Posterior cingulate gyrus (tissue), 11 donors: ENCODE measurements around the gene SLC25A31.

Source experiments
- DNase-seq, 10 donors: peaks; one replicate each; pipeline versions ENCODE4 v3.0.0 to v3.0.0-alpha.2; 2020 to 2021; ENCODE audit warnings: mixed read lengths in 3 of 10
- intact Hi-C: fragments of 100-400 bp; cut with DNase I; formaldehyde crosslinking; loops from one replicate; pipeline ENCODE4 v1.15.1; 2023

Gene SLC25A31

GRCh38 chr4:127776620-127777019 is 46.4 kb downstream of the SLC25A31 start:
- intact Hi-C loops, result no loop called here
- DNase-seq, result no peak

- intact Hi-C loops, result no loop called here
- no peak for DNase-seq
Measured at GRCh38 chr4:127777487-127777886, 47.3 kb downstream of the SLC25A31 start.

DNA sequence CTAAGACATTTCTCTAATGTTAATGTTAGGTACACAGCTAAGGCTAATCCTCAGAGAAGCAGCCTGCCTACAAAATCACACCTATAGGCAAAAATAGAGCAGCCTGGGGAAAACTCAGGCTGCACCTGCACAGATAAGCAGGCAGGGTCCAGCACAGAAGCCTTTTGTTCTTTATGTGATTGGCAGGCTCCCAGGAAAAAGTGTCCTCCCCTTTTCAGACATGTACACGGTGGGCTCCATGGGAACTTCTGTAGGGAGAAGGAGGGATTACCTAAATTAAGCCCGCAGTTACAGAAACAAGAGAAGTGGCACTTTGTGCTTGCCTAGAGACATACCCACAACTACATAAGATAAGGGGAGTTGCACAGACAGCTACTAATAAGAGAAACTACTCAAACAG is 47.9 kb downstream of the SLC25A31 start:
- intact Hi-C loops, result no loop called here

GRCh38 chr4:127780598-127780997 is 50.4 kb downstream of the SLC25A31 start:
- intact Hi-C loops, result loop anchor here (5.0 to 10.0 kb wide), 2 partner anchors 102 to 284 kb away; partner anchors contain the start of genes LARP1B and PLK4
- peak in 3 of 10 donors; percentile 60 to 72 (median 70) for DNase-seq

More for the DNA sequence above, 47.9 kb downstream of the SLC25A31 start:
- no peak for DNase-seq

- DNase-seq, result peak in 6 of 10 donors; percentile 16 to 93 (median 54)
- intact Hi-C loops, result loop anchor here (5.0 to 10.0 kb wide), 2 partner anchors 101 to 283 kb away; partner anchors contain the start of genes LARP1B and PLK4
Measured at GRCh38 chr4:127781300-127782024, 51.3 kb downstream of the SLC25A31 start.

DNA sequence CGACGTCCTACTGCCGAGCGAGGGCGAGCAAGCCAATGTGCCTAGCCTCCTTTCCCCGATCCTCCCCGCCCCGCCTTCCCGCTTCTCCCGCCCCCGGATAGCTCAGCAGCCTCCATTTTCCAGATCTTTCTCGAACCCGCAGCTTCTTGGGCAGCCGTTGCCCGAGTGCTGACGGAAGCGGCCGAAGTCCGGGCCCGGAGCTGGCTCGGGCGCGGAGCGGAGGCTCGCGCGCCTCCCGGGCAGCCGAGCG is 51.8 kb downstream of the SLC25A31 start:
- intact Hi-C loops, result loop anchor here (5.0 to 10.0 kb wide), 2 partner anchors 100 to 283 kb away; partner anchors contain the start of genes LARP1B and PLK4
- peak; percentile 79 to 98 (median 85) for DNase-seq

DNA sequence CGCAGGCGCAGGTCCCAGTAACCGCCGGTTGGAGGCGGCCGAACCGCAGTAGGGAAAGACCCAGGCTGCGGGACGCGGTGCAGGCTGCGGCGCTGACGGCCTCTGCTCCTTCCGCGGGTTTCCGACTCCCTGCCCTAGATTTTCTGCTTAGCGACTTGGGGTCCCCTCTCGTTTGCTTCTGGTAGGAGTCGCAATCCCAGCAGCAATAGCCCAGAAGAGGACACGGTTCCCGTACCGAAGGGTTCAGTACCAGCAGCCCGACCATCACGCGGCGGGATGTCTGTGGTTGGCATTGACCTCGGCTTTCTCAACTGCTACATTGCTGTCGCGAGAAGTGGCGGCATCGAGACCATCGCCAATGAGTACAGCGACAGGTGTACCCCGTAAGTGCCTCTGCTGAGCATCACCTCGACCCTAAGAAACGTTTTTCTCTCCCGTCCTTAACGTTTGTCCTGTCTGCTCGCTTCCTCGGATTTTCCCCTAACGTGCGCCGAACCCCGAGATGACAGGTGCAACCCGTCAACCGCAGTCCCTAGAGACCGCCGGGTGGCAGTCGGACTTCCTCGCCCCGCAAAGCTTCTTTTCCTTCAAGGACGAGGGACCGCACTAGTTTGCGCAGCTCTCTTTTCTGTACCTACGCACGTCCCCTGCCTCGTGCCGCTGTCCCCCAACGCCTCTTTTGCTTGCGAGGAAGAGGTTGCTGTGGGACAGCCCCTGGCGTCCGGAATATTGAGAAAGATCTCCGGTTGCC is 52.2 kb downstream of the SLC25A31 start, which contains the start of gene HSPA4L:
HSPA4L (plus strand) TSS at position 48 of the 751 bp plus-strand sequence; CDS start at position 277, 229 bp downstream.
- intact Hi-C loops, result loop anchor here (5.0 to 10.0 kb wide), 2 partner anchors 100 to 282 kb away; partner anchors contain the start of genes LARP1B and PLK4
- peak in 9 of 10 donors; percentile 34 to 91 (median 54) for DNase-seq

GRCh38 chr4:127783026-127783769 is 53.0 kb downstream of the SLC25A31 start:
- DNase-seq, result peak in 9 of 10 donors; percentile 38 to 91 (median 60)
- intact Hi-C loops, result loop anchor here (5.0 to 10.0 kb wide), 2 partner anchors 99 to 282 kb away; partner anchors contain the start of genes LARP1B and PLK4

- no peak for DNase-seq
- intact Hi-C loops, result loop anchor here (5.0 to 10.0 kb wide), 2 partner anchors 98 to 281 kb away; partner anchors contain the start of genes LARP1B and PLK4
Measured at GRCh38 chr4:127783955-127784770, 54.0 kb downstream of the SLC25A31 start.

GRCh38 chr4:127788517-127788916 is 58.3 kb downstream of the SLC25A31 start:
- DNase-seq, result no peak
- intact Hi-C loops, result loop anchor here (10.0 kb wide), 1 partner anchor 276 kb away; the partner anchor contains the start of gene LARP1B

- DNase-seq, result no peak
- intact Hi-C loops, result no loop called here
Measured at GRCh38 chr4:127791391-127791790, 61.2 kb downstream of the SLC25A31 start.

GRCh38 chr4:127793528-127793927 is 63.3 kb downstream of the SLC25A31 start:
- intact Hi-C loops, result no loop called here
- no peak for DNase-seq

DNA sequence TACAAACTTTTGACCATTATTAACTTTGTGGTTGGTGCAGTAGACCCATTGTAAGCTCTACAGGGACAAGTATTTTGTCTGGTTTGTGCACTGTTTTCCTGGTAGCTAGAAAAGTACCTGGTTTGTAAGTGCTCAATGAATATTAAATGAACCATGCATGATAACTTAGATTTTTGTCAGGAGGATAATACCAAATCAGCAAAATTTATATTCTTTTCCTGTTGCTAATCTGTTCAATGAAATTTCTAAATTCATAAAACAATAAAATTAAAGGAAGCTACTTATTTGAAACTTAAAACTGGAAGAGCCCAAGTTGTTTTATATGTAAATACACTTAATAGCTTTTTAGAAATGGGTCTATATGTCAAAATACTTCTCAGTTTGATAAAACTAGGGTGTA is 69.5 kb downstream of the SLC25A31 start:
- intact Hi-C loops, result no loop called here
- DNase-seq, result no peak

DNA sequence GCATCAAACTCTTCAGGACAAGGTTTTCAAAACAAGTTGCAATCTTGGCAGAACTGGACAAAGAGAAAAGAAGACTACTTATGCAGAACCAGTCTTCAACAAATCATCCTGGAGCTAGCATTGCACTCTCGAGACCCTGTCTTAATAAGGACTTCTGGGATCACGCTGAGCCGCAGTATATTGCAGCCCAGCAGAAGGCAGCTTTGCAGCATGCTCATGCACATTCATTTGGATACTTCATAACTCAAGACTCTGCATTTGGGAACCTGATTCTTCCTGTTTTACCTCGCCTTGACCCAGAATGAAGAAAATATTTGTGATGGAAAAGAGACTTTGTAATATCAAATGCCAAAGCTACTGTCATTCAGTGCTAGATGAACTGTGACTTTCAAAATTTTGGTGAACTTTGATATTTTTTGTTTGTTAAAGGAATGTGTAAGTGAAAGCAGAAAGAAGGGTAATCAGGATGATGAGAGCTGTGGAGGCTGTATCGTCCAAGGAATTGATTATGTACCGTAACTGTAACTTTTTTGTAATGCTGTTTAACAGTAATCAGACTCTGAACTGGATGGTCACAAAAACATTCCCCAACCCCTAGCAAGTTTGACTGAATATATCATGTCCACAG is 79.1 kb downstream of the SLC25A31 start:
- intact Hi-C loops, result no loop called here
- no peak for DNase-seq

GRCh38 chr4:127810551-127810950 is 80.4 kb downstream of the SLC25A31 start:
- no peak for DNase-seq
- intact Hi-C loops, result no loop called here

- no peak for DNase-seq
- intact Hi-C loops, result no loop called here
Measured at GRCh38 chr4:127822430-127822829, 92.2 kb downstream of the SLC25A31 start.
